GM21717 (cell line): ENCODE data around the gene RASD1.

Experiments
- ATAC-seq: cut with Tn5 transposase; IDR thresholded peaks from one replicate; pipeline ENCODE4 v1.9.1; 2021; ENCODE audit warnings: mild to moderate bottlenecking, moderate library complexity; ENCODE audit not compliant: unreplicated experiment

The RASD1 gene

DNA sequence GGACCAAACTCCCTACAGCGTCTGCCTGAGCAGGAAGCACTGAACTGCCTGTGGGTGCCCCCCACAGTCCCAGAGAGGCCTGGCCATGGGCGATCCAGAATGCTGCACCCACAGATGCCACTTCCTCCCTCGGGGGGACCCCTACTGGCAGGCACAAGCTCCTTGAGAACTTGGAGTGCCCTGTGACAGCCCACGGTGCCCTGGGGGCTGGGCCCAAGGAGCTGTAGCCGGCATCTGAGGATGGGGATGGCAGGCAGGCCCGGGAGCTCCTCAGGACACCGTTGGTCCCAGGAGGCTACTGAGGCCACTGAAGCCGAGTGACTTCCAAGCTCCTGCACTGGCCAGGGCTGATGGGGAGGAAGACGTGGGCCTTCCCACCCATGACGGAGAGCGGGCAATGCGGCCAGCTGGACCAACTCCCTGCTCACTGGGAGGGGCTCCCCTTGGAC, 15.1 kb upstream of the RASD1 start:
- ATAC-seq: no peak

DNA sequence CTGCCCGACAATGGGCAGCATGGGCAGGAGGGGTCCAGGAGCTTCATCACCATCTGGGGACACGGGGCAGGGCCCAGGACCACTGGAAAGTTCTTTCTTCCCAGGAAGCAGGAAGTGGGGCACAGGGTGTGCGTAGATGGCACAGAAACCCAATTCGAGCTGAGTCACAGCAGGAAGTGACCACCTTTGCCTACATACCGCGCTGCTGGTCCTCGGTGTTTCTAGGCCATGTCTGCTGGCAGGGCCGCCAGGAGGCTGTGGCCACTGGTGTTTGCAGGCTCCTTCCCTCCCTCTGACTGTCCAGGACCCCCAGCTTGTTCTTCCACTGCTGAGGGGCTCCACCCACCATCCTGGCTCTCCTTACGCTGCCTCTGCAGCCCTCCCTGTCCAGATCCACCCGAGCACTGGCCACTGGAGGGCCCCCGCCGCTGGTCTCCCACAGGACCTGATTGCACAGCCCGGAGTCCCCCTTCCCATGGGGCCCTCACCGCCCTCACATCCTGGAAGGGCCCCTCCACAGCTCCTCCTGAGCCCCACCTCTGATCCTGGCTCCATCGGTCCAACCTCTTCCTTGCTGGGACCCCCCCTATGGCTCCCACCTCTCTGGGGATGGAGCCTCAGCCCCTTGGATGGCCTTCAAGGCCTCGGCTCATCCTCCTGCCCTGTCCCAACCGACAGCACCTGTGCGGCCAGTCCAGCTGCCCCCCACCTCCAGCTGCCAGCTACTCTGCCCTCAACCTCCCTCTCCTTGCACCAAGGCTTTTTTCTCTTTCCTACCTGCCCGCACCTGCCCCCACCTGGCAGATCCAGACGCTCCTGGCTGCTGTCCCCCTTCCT, 14.5 kb upstream of the RASD1 start:
- no peak for ATAC-seq

DNA sequence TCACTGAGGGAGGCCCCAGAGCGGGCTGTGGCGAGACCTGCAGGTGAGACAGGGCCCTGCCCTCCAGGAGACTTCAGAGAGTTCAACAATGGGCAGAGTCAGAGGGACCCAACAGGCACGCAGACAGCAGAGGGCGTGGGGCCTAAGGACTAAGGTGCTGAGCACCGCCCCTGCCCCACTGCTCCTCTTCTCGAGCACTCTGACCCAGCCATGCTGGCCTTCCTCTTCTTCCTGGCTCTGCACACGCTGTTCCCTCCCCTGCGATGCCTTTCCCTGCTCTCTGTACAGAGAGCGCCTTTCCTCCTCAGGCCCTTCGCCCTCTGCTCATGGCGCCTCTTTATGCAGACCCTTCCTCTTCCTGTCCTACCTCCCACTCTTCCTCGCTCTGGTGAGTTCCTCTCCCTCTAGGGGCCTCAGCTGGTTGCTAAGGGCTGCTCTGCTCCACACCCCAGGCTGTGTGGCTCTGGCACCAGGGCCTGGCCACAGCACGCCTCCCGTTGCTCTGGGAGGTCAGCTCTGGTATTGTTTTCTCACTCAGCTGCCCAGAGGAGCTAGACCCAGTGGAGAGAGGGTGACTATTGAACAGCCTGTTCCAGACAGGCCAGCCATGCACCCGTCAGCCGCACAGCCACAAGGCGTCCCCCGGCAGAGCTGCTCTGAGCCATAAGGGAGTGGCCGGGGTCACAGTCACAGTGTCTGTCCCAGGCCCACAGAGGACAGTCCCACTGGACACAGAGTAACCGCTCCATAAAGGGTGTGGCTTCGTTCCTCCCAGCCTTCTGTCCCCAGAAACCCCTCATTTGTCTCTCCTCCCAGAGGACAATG, 13.6 kb upstream of the RASD1 start:
- no peak for ATAC-seq

DNA sequence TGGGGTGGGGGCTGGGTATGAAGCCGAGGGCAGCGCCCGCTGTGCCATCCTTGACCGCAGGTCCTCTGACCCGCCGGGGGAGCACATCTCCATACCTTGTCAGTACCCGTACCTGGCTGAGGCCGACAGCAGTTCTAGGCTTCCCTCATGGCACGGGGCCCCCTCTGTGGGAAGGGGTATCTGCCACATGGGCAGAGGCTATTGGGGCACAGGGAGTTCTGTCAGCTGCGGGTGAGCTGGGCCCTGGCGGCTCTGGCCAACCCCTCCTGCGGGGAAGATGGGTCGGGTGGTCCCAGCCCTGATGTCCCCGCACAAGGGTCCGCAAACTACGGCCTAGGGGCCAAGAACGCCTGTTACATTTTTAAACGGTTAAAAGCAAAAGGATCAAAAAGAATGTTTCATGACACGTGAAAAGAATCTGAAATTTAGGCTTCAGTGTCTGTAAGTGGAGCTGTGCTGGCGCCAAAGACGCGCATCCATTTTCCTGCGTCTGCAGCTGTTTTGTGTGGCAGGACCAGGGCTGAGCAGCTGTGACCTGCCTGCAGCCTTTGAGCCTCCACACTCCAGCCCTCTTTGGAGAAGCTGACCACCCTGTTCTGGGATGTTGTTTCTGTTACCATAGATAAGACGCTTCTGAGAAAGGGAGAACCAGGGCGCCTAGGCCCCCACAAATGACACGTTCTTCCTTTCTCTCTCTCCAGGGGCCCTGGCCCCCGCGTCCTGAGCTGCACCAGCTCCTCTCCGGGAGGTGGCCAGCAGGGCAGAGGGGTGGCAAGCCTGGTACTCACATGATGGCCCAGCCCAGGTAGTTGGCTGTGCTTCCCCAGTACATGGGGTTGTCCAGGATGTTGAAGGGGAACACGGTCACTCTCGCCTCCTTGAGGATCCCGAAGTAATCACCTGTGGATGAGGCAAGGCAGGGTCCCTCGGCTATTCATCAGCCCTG, 12.7 kb upstream of the RASD1 start:
- ATAC-seq: no peak

DNA sequence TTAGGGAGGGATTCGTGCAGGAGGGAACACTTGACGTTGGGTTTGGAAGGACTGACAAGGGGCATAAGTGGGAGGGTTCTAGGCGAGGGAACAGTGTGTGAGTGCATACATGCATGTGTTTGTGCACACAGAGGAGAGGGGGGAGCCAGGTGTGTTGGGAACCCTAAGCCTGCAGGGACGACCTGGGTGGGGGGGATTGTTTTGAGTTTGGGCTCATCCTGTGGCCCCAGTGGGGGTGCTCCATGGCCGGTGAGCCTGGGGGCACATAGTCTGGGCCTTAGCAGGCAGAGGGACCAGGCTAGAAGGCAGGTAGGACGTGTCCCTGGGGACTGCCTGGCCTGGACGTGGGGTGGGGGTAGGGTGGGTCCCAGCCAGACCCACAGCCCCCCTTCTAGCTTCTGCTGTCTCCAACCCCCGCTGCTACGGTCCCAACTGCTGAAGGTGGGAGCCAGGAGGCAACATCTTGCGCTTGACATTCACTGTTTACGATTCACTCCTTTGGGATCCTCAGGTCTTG, 11.9 kb upstream of the RASD1 start:
- no peak for ATAC-seq

DNA sequence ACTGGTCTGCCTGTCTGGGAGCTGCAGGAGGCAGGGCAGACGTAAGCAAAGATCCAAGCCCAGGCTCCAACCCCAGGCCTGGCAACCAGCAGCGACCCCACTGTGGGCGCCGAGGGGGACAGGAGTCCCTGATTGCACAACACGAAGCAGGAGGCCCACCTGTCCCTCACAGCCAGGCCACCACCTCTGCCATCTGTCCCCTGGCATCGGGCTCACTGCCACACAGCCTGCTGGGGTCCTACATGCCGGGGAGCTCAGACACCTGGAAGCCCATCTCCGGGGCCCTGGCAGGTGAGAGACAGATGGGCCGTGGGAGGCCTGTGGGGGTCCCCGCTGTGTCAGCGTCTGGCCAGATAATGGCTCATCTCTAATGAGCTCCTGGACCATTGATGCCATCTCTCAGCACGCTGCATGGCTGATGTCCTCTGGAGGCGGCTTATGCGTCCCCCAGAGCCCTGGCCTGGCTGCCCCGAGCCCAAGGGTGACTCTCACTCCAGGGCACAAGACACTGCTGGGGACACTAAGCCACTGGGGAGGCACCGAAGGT, 11.3 kb upstream of the RASD1 start:
- no peak for ATAC-seq

DNA sequence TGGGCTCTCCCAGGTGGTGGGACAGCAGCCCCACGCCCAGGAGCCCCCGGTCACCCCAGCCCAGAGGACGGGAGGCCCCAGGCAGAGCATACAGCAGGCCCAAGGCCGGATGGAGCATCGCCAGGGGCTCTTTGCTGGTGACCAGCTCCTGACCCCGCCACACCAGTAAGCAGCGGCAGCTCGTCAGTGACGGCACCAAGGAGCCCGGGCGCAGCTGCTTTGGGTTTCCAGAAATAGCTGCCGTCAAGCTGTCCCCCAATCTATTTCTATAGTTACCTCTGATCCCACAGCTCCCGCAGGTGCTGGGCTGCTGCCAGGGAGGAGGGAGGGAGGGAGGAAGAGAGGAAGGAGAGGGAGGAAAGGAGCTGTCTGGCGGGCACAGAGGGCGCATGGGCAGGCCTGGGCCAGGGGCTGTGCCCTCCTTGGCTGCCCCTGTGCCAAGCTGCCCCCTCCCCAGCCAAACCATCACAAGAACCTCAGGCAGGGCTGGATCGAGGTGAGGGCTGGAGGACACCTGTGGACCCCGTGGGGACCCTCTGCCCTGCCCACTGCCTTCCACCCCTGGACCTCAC, 10.8 kb upstream of the RASD1 start:
- no peak for ATAC-seq

DNA sequence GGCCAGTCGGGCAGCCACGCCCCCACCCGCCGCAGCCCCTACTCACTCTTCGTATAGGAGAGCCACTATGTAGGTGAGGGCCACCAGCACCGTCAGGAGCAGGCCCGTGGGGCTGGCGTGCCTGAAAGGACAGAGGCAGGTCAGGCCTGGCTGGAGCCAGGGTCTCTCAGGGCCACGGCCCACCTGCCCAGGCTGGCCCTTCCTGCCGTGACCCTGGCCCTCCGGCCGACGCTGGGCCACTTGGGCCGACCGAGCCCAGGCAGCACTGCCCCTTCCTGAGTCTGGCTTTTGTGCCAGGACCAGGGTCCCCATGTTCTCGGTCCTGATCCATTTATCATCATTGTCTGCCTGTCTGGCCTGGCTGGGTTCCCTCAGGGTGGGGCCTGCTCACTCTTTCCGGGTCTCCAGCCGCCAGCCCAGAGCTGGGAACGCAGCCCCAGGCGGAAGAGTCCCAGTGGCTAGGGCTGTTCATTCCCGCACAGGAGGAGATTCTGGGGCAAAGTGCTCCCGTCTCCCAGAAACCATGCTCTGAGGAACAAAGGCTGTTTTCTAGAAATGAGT, 10.1 kb upstream of the RASD1 start:
- ATAC-seq: no peak

DNA sequence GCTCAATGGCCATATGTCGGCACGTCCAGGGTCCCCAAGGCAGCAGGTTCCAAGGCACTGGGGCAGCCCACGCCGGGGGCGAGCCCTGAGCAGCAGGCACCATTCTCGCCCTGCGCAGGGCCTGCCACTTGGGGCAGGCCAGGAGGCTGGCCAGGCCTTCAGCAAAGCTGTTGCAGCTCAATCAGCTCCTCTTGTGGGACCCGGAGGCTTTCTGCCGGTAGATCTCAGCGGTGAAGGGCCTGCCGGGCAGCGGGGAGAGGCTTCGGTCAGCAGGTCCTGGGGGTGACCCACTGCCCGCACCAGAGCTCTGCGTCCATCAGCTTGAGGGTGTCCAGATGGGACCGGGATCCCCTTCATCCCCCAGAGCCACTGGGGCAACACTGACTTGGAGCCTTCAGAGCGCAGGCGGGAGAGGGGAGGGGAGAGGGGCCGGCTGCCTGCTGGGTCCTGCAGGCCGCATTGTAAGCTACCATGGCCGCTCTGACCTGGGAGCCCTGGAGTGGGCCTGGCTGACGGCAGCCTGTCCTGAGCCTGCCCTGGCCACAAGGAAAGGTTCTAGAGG, 9.5 kb upstream of the RASD1 start:
- no peak for ATAC-seq

DNA sequence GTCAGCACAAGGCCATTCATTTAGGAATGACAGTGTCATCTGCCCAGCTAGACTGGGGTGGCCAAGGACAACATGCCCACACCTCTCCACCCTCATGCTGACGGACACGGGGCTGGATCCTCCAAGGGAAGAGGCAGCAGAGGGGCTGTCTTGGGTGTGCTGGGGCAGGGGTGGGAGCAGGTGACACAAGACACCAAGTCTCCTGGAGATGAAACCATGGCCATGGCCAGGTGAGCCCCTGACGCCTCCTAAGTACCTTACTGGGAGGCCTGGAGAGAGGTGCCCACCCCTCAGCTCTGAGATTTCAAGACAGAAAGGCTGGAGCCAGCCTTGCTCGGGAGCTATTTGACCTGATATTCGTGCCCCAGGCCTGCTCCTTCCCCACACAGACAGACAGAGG, 9.0 kb upstream of the RASD1 start:
- no peak for ATAC-seq

DNA sequence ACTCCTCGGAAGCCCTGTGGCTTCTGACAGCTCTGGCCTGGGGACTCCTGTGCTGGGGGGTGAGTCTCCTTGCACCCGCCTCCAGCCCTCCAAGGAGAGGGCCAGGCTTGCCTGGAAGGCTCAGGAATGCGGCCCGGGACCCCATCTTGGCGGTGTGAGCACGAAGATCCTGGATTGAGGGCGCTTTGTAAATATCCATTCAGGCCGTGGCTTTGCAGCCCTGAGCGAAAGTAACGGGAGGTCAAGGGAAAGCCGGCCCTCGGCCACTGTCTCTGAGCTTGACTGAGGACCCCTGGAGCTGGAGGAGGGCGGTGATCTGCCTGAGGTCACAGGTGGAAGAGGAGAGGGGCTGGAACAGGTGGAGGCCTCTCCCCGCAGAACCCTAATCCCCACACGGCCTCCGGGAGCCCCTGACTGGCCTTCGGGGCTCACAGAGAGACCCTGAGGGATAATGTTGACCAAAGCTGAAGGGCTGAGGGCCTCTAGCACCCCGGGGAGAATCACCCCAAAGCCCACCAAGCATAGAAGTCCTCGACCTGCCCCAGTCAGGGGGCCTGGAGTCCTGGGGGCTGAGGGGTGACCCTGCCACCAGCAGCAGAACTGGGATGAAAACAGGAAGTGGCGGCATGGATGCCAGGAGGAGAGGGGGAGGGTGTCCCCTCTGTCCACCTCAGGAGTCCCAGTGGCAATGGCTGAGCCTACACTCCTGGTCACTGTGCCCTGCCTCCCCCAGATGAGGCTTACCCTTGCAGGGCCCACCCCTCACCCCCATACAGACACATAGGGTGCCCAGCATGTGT, 8.3 kb upstream of the RASD1 start:
- ATAC-seq: no peak

DNA sequence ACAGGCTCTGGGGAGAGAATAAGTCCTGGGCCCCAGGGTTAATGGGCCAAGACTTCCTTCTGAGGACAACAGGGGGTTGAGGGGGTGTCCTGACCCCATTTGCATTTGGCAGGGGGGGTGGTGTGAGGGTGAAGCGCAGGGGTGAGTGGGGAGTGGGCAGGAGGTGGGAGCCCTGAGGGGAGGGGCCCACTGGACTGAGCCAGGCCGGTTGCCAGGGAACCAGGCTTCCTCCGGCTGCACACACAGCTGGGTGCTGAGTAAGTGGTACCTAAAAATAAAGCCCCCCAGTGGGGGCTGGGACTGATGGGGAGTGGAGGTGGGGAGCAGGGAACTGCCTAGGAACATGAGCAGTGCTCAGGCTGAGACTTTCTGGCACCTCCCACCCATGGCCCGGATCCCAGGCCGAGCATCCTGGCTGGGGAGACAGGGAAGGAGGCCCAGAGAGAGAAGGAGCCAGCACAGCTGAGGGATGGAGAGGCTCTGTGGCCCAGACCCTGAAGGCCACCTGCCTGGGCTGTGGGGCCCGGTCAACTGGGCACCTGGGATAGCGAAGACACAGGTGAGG, 7.5 kb upstream of the RASD1 start:
- ATAC-seq: no peak

DNA sequence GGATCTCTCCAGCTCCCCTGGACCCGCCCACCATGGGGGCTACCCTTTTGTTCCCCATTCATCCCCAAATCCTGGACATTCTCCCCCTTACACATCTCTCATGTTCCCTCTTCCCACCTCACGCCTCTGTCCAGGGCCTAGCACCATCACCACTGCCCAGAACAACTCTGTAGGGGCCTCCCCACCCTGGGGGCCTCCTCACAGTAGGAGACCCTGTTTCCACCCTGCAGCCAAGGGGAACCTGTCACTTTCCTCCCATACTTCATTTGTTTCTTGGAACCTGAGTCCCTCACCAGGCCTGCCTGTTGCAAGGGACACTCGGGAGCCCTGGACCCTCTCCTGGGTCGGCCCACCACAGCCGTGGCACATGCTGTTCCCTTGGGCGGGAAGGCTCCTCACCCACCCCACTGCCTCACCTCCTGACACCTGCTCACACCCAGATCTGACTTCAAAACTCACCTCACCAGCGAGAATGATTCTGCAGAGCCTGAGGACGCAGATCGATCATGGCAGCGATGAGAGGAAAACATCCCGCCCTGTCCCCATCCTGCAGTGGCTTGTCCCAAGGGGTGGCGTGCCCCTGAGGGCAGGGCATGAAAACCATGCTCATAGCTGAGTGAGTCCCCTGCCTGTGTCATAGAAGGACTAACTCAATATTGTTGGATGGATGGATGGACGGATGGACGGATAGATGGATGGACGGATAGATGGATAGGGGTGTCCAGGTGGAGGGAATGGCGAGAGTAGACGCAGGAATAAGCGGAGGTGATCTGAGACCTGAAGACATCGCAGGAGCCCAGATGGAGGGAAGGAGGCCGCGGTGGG, 6.8 kb upstream of the RASD1 start:
- ATAC-seq: no peak

DNA sequence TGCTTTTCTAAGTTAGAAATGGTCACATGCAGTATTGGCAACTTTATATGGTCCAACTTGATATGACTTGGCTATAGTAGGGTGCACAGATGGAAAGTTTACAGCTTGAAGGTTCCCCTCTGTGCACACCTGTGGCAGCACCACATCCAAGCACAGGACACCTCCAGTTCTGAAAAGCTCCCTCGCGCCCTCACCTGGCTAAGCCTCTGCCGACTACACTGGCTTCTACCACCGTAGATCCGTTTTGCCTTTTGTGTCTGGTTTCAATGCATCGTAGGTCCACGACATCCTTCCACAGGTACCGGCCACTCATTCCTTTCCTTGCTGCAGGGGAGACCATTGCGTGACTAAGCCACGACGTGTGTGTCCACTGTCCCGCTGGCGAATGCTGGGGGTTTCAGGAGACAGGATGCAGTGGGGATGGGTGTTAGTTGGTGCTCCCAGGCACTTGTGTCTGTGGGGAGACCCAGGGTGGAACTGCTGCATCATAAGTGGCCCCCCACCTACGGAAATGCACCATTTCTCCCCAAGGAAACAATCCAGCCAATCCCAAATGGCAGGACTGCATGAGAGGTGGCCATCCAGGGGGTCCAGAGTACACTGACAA, 4.9 kb upstream of the RASD1 start:
- ATAC-seq: no peak

DNA sequence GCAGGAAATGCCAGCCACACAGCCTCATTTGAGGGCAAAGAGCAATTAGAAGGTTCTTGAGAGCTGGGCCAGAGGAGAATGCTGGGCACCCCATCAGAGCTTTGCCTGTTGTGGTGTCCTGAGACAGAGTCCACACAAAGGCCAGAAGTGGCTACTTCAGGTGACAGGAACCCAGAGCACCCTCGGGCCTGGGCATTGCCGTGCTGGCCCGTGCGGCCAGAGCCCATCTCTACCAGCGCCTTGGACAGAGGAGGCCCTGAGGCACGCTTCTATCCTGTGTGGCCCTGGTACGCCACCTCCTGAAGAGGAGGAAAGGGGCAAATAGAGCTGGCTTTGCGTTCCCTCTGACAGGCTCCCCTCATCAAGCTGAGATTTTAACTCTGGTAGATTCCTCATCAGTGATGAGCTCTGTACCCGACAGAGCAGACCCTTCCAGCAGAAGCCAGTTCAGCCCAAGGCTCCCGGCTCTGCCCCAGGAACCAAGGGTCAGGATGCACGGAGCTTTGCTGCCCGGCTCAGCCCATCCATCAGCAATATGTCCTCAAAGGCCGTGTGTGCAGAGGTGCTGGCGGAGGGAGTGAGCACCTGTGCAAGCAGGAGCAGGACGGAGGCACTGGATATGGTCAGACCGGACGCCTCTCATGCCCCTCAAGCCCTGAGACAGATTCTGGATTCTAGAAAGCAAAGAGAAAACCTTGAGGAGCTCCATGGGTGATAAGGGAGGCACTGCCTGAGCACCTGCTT, 3.4 kb upstream of the RASD1 start:
- ATAC-seq: no peak

DNA sequence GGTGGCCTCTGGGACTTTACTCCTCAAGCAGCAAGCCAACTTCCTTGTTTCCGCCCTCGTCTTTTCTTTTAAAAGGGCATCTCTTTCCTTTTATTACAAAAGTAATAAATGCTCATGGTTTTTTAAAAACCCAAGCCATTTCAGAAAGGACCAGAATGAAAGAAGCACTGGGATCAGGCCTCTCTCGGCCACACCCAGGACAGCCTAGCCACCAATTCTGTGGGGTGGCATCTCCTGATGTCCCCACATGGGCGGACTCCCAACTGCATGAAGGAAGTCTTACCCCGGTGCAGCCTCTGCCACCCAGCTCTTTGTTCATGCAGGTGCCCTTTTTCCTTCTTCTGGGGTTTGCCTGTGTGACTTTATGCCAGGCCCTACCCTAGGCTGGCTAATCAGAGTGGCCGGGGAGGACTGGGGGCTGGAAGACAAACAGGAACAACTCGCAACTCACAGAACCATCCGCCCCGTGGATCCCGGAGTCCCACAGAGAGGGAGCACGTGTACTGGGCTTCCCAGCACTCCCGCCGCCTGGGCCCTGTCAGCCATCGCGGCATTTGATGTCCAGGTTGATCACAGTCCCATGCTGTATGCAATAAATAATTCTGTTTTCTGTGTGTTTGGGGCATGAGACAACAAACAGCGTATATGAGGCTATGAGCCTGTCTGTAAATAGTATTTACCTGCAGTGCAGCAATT, 2.6 kb upstream of the RASD1 start:
- no peak for ATAC-seq
